ENCODE data around the gene RAB1A. TPM values are rescaled to one million over a fixed set of nuclear protein-coding genes. Genes with fewer than 3 reads are reported as not detected.

Gene RAB1A
- total and polyA plus RNA-seq, 2 experiments from 2014 or later: 47.1 to 233 TPM

- H3K27me3 ChIP-seq: no peaks in the 10 kb centered on the region
- no peak overlapping the region for H3K4me3 ChIP-seq
- no peaks in the 10 kb centered on the region for H3K9me3 ChIP-seq (ENCODE audit: low read depth)
- no peak for DNase-seq (ENCODE audit: low read depth in 1 of 2, low spot score in 1 of 2)
- no peaks in the 10 kb centered on the region for H3K4me1 ChIP-seq (ENCODE audit: low read depth)
- peaks cover 57% of the 10 kb centered on the region for H3K36me3 ChIP-seq
- H3K27ac ChIP-seq: no peak overlapping the region
- TF ChIP-seq CTCF (IDR thresholded peaks at IDR 0.05; ENCODE audit: low read depth, low read length): no peak
Measured at GRCh38 chr2:65085148-65085547, 44.8 kb downstream of the RAB1A start.

- Histone ChIP-seq H3K27me3 (no peaks in the 10 kb centered on the region), H3K27ac (no peak overlapping the region), H3K4me1 (ENCODE audit: low read depth) (no peaks in the 10 kb centered on the region), H3K4me3 (no peak overlapping the region), H3K36me3 (peaks cover 39% of the 10 kb centered on the region), H3K9me3 (ENCODE audit: low read depth) (no peaks in the 10 kb centered on the region)
- DNase-seq (ENCODE audit: low read depth in 1 of 2, low spot score in 1 of 2): peak in 1 of 2 donors; percentile 48
- TF ChIP-seq CTCF (IDR thresholded peaks at IDR 0.05; ENCODE audit: low read depth, low read length): no peak
Measured at GRCh38 chr2:65081232-65081685, 48.6 kb downstream of the RAB1A start.

- Histone ChIP-seq H3K4me1 (ENCODE audit: low read depth) (peaks cover 5% of the 10 kb centered on the region), H3K4me3 (no peak overlapping the region), H3K27me3 (no peaks in the 10 kb centered on the region), H3K9me3 (ENCODE audit: low read depth) (no peaks in the 10 kb centered on the region), H3K27ac (no peak overlapping the region), H3K36me3 (peaks cover 31% of the 10 kb centered on the region)
- TF ChIP-seq CTCF (IDR thresholded peaks at IDR 0.05; ENCODE audit: low read depth, low read length): no peak
- DNase-seq (ENCODE audit: low read depth in 1 of 2, low spot score in 1 of 2): no peak
Measured at GRCh38 chr2:65079017-65079416, 50.9 kb downstream of the RAB1A start.

- no peak for TF ChIP-seq CTCF (IDR thresholded peaks at IDR 0.05; ENCODE audit: low read depth, low read length)
- Histone ChIP-seq H3K4me3 (no peak overlapping the region), H3K27ac (no peak overlapping the region), H3K36me3 (peaks cover 24% of the 10 kb centered on the region), H3K4me1 (ENCODE audit: low read depth) (peaks cover 5% of the 10 kb centered on the region), H3K27me3 (no peaks in the 10 kb centered on the region), H3K9me3 (ENCODE audit: low read depth) (no peaks in the 10 kb centered on the region)
- no peak for DNase-seq (ENCODE audit: low read depth in 1 of 2, low spot score in 1 of 2)
Measured at GRCh38 chr2:65077898-65078297, 52.0 kb downstream of the RAB1A start.

- no peaks in the 10 kb centered on the region for H3K9me3 ChIP-seq (ENCODE audit: low read depth)
- no peaks in the 10 kb centered on the region for H3K27me3 ChIP-seq
- peaks cover 5% of the 10 kb centered on the region for H3K4me1 ChIP-seq (ENCODE audit: low read depth)
- H3K36me3 ChIP-seq: peaks cover 29% of the 10 kb centered on the region
- H3K4me3 ChIP-seq: no peak overlapping the region
- TF ChIP-seq CTCF (IDR thresholded peaks at IDR 0.05; ENCODE audit: low read depth, low read length): no peak
- H3K27ac ChIP-seq: no peak overlapping the region
- peak in 1 of 2 donors; percentile 64 for DNase-seq (ENCODE audit: low read depth in 1 of 2, low spot score in 1 of 2)
Measured at GRCh38 chr2:65076345-65076710, 53.6 kb downstream of the RAB1A start.

All from cardiac muscle cell (in vitro differentiated cells and primary cell).